ENCODE results near the gene CTIF. TPM values are rescaled to one million over a fixed set of nuclear protein-coding genes. Genes with fewer than 3 reads are reported as not detected.

CTIF gene
- total RNA-seq, 5 donors from 2014 or later (not counting 1 experiment from before 2014, with no cell fraction given): 3.2 to 6.7 (median 4.7) TPM

- no peaks in the 10 kb centered on the region for H3K9me3 ChIP-seq
- H3K27ac ChIP-seq (ENCODE audit: low read length): no peak overlapping the region
- WGBS (ENCODE audit: insufficient coverage): 52% methylated on average over 13 of the region's 17 CpGs
- no peaks in the 10 kb centered on the region for H3K36me3 ChIP-seq (ENCODE audit: control insufficient read depth in 2 of 2, extremely low read depth in 1 of 2, insufficient read depth in 1 of 2, low read length in 1 of 2)
- Mint-ChIP-seq H3K27me3 (peaks cover 0 to 5% of the 10 kb centered on the region in 2 donors), H3K4me3 (no peak overlapping the region), H3K27ac (no peak overlapping the region), H3K4me1 (peaks cover 0 to 3% (median 2%) of the 10 kb centered on the region in 3 donors), H3K9me3 (no peaks in the 10 kb centered on the region), H3K36me3 (no peaks in the 10 kb centered on the region)
- ATAC-seq (replicated peaks in 1 of 4) (peak in 3 of 4 experiments; percentile 42 to 58 (median 45)), DNase-seq (peak in 34 of 35 experiments; percentile 20 to 73 (median 51))
- peaks cover 0 to 10% of the 10 kb centered on the region in 2 experiments for H3K4me1 ChIP-seq (ENCODE audit: control insufficient read depth in 1 of 2, extremely low read depth in 1 of 2, insufficient read depth in 2 of 2, low read length in 2 of 2)
- POLR2A ChIA-PET: no interaction called here
- H3K27me3 ChIP-seq (replicated peaks in 1 of 2; ENCODE audit: control insufficient read depth in 2 of 2, extremely low read depth in 1 of 2, insufficient read depth in 2 of 2, low read length in 1 of 2): peaks cover 0 to 16% of the 10 kb centered on the region in 2 experiments
- no peak overlapping the region for H3K4me3 ChIP-seq (ENCODE audit: control insufficient read depth in 1 of 2, extremely low read depth in 1 of 2, low read length in 1 of 2)
- CTCF ChIA-PET: interaction anchor here in 1 of 2 donors (0.6 to 1.0 kb wide), 2 partner anchors 595 to 770 kb away, joined by 3 read pairs; no protein-coding TSS in a partner anchor
Measured at GRCh38 chr18:48676756-48677368, 138.0 kb downstream of the CTIF start.

- H3K27ac Mint-ChIP-seq: no peak overlapping the region
Measured at GRCh38 chr18:48678237-48679115, 139.6 kb downstream of the CTIF start.

GRCh38 chr18:48679236-48679635 is 140.4 kb downstream of the CTIF start:
- Histone ChIP-seq H3K9me3 (no peaks in the 10 kb centered on the region), H3K36me3 (ENCODE audit: control insufficient read depth in 2 of 2, extremely low read depth in 1 of 2, insufficient read depth in 1 of 2, low read length in 1 of 2) (no peaks in the 10 kb centered on the region), H3K27ac (ENCODE audit: low read length) (no peak overlapping the region), H3K4me3 (ENCODE audit: control insufficient read depth in 1 of 2, extremely low read depth in 1 of 2, low read length in 1 of 2) (no peak overlapping the region), H3K4me1 (ENCODE audit: control insufficient read depth in 1 of 2, extremely low read depth in 1 of 2, insufficient read depth in 2 of 2, low read length in 2 of 2) (peaks cover 0 to 10% of the 10 kb centered on the region in 2 experiments), H3K27me3 (replicated peaks in 1 of 2; ENCODE audit: control insufficient read depth in 2 of 2, extremely low read depth in 1 of 2, insufficient read depth in 2 of 2, low read length in 1 of 2) (peaks cover 0 to 10% of the 10 kb centered on the region in 2 experiments)
- Mint-ChIP-seq H3K9me3 (no peaks in the 10 kb centered on the region), H3K4me1 (peaks cover 0 to 3% (median 2%) of the 10 kb centered on the region in 3 donors), H3K4me3 (no peak overlapping the region), H3K36me3 (no peaks in the 10 kb centered on the region), H3K27ac (no peak overlapping the region), H3K27me3 (no peaks in the 10 kb centered on the region)
- no peak for ATAC-seq (replicated peaks in 1 of 4)
- CTCF ChIA-PET: interaction anchor here (0.5 to 0.9 kb wide), 3 partner anchors 782 to 1177 kb away, joined by 3 to 9 read pairs (median 3); partner anchors contain the start of gene DYM (in 1 of the 2)
- no peak for DNase-seq
- no CpG with 5 or more reads among the region's 3 CpGs for WGBS (ENCODE audit: insufficient coverage)
- POLR2A ChIA-PET: no interaction called here

More at GRCh38 chr18:48678237-48679115, 139.6 kb downstream of the CTIF start:
- no peaks in the 10 kb centered on the region for H3K9me3 ChIP-seq
- no peak overlapping the region for H3K27ac ChIP-seq (ENCODE audit: low read length)
- H3K36me3 ChIP-seq (ENCODE audit: control insufficient read depth in 2 of 2, extremely low read depth in 1 of 2, insufficient read depth in 1 of 2, low read length in 1 of 2): no peaks in the 10 kb centered on the region
- CTCF ChIA-PET: interaction anchor here (0.5 to 1.0 kb wide), 6 partner anchors 394 to 1181 kb away, joined by 3 to 9 read pairs (median 3); partner anchors contain the start of gene DYM (in 1 of the 2)
- H3K4me1 ChIP-seq (ENCODE audit: control insufficient read depth in 1 of 2, extremely low read depth in 1 of 2, insufficient read depth in 2 of 2, low read length in 2 of 2): peaks cover 0 to 10% of the 10 kb centered on the region in 2 experiments
- Mint-ChIP-seq H3K9me3 (no peaks in the 10 kb centered on the region), H3K4me1 (peaks cover 0 to 3% (median 2%) of the 10 kb centered on the region in 3 donors), H3K36me3 (no peaks in the 10 kb centered on the region), H3K4me3 (no peak overlapping the region), H3K27me3 (no peaks in the 10 kb centered on the region)
- POLR2A ChIA-PET: no interaction called here
- 86% methylated on average over 9 of the region's 16 CpGs for WGBS (ENCODE audit: insufficient coverage)
- no peak for ATAC-seq (replicated peaks in 1 of 4)
- DNase-seq: no peak
- H3K4me3 ChIP-seq (ENCODE audit: control insufficient read depth in 1 of 2, extremely low read depth in 1 of 2, low read length in 1 of 2): no peak overlapping the region
- H3K27me3 ChIP-seq (replicated peaks in 1 of 2; ENCODE audit: control insufficient read depth in 2 of 2, extremely low read depth in 1 of 2, insufficient read depth in 2 of 2, low read length in 1 of 2): peaks cover 0 to 10% of the 10 kb centered on the region in 2 experiments

GRCh38 chr18:48680339-48681250 is 141.8 kb downstream of the CTIF start:
- Histone ChIP-seq H3K27ac (ENCODE audit: low read length) (no peak overlapping the region), H3K4me1 (ENCODE audit: control insufficient read depth in 1 of 2, extremely low read depth in 1 of 2, insufficient read depth in 2 of 2, low read length in 2 of 2) (peaks cover 0 to 4% of the 10 kb centered on the region in 2 experiments), H3K4me3 (ENCODE audit: control insufficient read depth in 1 of 2, extremely low read depth in 1 of 2, low read length in 1 of 2) (no peak overlapping the region), H3K36me3 (ENCODE audit: control insufficient read depth in 2 of 2, extremely low read depth in 1 of 2, insufficient read depth in 1 of 2, low read length in 1 of 2) (no peaks in the 10 kb centered on the region), H3K27me3 (replicated peaks in 1 of 2; ENCODE audit: control insufficient read depth in 2 of 2, extremely low read depth in 1 of 2, insufficient read depth in 2 of 2, low read length in 1 of 2) (no peaks in the 10 kb centered on the region), H3K9me3 (no peaks in the 10 kb centered on the region)
- H3K4me3 Mint-ChIP-seq: no peak overlapping the region
- H3K27ac Mint-ChIP-seq: no peak overlapping the region
- no peaks in the 10 kb centered on the region for H3K9me3 Mint-ChIP-seq
- no peaks in the 10 kb centered on the region for H3K27me3 Mint-ChIP-seq
- ChIA-PET CTCF (no interaction called here), POLR2A (no interaction called here)
- WGBS (ENCODE audit: insufficient coverage): 94% methylated on average over 5 of the region's 23 CpGs
- H3K36me3 Mint-ChIP-seq: no peaks in the 10 kb centered on the region
- ATAC-seq (replicated peaks in 1 of 4): no peak
- DNase-seq: no peak
- peaks cover 0 to 1% (median 0%) of the 10 kb centered on the region in 3 donors for H3K4me1 Mint-ChIP-seq

GRCh38 chr18:48682768-48683167 is 143.9 kb downstream of the CTIF start:
- no peak for ATAC-seq (replicated peaks in 1 of 4)
- Histone ChIP-seq H3K4me1 (ENCODE audit: control insufficient read depth in 1 of 2, extremely low read depth in 1 of 2, insufficient read depth in 2 of 2, low read length in 2 of 2) (no peaks in the 10 kb centered on the region), H3K36me3 (ENCODE audit: control insufficient read depth in 2 of 2, extremely low read depth in 1 of 2, insufficient read depth in 1 of 2, low read length in 1 of 2) (no peaks in the 10 kb centered on the region), H3K9me3 (no peaks in the 10 kb centered on the region), H3K27ac (ENCODE audit: low read length) (no peak overlapping the region), H3K4me3 (ENCODE audit: control insufficient read depth in 1 of 2, extremely low read depth in 1 of 2, low read length in 1 of 2) (no peak overlapping the region), H3K27me3 (replicated peaks in 1 of 2; ENCODE audit: control insufficient read depth in 2 of 2, extremely low read depth in 1 of 2, insufficient read depth in 2 of 2, low read length in 1 of 2) (peaks cover 0 to 3% of the 10 kb centered on the region in 2 experiments)
- Mint-ChIP-seq H3K9me3 (no peaks in the 10 kb centered on the region), H3K4me1 (no peaks in the 10 kb centered on the region), H3K4me3 (no peak overlapping the region), H3K36me3 (no peaks in the 10 kb centered on the region), H3K27me3 (no peaks in the 10 kb centered on the region), H3K27ac (no peak overlapping the region)
- WGBS (ENCODE audit: insufficient coverage): 83% methylated on average over 1 of the region's 13 CpGs
- ChIA-PET POLR2A (no interaction called here), CTCF (no interaction called here)
- no peak for DNase-seq

GRCh38 chr18:48683197-48683596 is 144.4 kb downstream of the CTIF start:
- no peak overlapping the region for H3K27ac ChIP-seq (ENCODE audit: low read length)
- H3K36me3 Mint-ChIP-seq: no peaks in the 10 kb centered on the region
- peaks cover 0 to 3% of the 10 kb centered on the region in 2 experiments for H3K27me3 ChIP-seq (replicated peaks in 1 of 2; ENCODE audit: control insufficient read depth in 2 of 2, extremely low read depth in 1 of 2, insufficient read depth in 2 of 2, low read length in 1 of 2)
- no peaks in the 10 kb centered on the region for H3K4me1 Mint-ChIP-seq
- no peaks in the 10 kb centered on the region for H3K27me3 Mint-ChIP-seq
- 69% methylated on average over 5 of the region's 6 CpGs for WGBS (ENCODE audit: insufficient coverage)
- POLR2A ChIA-PET: no interaction called here
- H3K4me3 Mint-ChIP-seq: no peak overlapping the region
- H3K9me3 ChIP-seq: no peaks in the 10 kb centered on the region
- H3K4me3 ChIP-seq (ENCODE audit: control insufficient read depth in 1 of 2, extremely low read depth in 1 of 2, low read length in 1 of 2): no peak overlapping the region
- no peaks in the 10 kb centered on the region for H3K36me3 ChIP-seq (ENCODE audit: control insufficient read depth in 2 of 2, extremely low read depth in 1 of 2, insufficient read depth in 1 of 2, low read length in 1 of 2)
- no peaks in the 10 kb centered on the region for H3K4me1 ChIP-seq (ENCODE audit: control insufficient read depth in 1 of 2, extremely low read depth in 1 of 2, insufficient read depth in 2 of 2, low read length in 2 of 2)
- DNase-seq (no peak), ATAC-seq (replicated peaks in 1 of 4) (no peak)
- H3K27ac Mint-ChIP-seq: no peak overlapping the region
- no peaks in the 10 kb centered on the region for H3K9me3 Mint-ChIP-seq
- CTCF ChIA-PET: interaction anchor here in 1 of 2 donors (0.6 kb wide), 1 partner anchor 493 kb away, joined by 3 read pairs; no protein-coding TSS in a partner anchor

Measured in T-cell (primary cell).